COLO668 (cell line): ENCODE results near the gene ZRSR2.

Experiments used
- DNase-seq: peaks from one replicate; lab custom pipeline; 2025; ENCODE audit not compliant: unreplicated experiment; lab: John Stamatoyannopoulos, UW

The ZRSR2 gene

DNA sequence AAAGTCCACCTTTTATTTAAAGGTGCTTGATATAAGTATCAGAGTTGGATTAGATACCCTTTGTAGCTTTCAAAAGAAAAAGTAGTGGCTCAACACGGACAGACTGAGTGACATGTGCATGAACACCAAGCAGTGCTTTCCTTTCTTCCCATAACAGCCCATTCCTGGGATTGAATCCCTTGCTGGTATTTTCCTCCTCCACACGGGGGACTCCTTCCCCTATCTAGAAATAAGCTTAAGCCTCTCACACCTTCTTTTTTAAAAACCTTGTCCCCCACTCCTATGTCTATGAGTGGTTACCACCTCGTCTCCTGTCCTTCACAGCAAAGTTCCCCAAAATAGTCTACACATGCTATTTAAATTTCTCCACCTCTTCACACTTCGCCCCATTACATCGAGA, 59.3 kb downstream of the ZRSR2 start:
- no peak for DNase-seq

DNA sequence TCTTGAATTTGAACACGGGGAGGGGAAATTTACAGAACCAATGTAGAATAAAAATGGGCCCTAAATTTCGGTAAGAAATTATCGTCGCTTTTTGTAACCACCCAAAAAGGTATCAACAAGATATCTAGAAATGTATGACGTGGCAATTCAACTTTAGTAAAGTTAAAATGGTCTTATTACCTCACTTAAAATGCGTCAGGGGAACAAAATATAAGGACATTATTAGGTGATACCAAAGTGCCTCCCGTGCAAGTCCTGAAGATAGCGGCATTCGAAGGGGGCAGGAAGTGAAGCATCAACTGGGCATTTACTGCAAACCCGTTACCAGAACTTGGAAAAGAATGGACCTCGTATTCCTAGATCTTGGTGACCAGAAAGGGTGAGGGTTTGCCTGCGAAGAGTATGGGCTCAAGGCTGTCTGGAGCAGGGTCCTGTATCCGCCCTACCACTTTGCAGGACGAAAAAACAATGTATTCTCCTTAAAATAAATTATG, 63.3 kb downstream of the ZRSR2 start:
- DNase-seq, result no peak

DNA sequence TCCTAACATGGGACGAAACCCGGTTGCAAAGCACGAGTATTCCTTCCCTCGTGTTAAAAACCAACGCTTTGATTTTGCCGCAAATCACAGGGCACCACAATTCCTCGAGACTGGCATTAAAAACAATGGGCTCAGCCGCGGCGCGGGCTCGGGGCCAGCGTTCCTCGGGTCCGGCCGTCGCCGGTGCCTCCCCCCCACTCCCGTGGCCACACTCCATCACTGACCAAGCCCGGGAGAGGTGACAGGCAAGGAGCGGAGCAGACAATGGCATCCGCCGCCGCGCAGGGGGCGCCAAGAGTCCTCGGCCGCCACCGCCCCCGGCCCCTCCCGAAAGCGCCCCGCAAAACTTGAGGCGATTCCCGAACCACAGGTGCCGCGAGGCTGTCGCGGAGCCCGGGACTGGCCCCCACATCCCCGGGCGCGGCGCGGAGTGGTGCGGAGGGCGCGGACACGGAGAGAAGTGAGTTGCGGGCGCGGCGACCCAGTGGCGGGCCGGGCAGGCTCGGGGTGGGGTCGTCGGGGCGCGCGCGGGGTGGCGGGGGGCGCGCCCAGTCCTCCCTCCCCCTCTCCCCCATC, 63.9 kb downstream of the ZRSR2 start:
- peak; percentile 52 for DNase-seq

DNA sequence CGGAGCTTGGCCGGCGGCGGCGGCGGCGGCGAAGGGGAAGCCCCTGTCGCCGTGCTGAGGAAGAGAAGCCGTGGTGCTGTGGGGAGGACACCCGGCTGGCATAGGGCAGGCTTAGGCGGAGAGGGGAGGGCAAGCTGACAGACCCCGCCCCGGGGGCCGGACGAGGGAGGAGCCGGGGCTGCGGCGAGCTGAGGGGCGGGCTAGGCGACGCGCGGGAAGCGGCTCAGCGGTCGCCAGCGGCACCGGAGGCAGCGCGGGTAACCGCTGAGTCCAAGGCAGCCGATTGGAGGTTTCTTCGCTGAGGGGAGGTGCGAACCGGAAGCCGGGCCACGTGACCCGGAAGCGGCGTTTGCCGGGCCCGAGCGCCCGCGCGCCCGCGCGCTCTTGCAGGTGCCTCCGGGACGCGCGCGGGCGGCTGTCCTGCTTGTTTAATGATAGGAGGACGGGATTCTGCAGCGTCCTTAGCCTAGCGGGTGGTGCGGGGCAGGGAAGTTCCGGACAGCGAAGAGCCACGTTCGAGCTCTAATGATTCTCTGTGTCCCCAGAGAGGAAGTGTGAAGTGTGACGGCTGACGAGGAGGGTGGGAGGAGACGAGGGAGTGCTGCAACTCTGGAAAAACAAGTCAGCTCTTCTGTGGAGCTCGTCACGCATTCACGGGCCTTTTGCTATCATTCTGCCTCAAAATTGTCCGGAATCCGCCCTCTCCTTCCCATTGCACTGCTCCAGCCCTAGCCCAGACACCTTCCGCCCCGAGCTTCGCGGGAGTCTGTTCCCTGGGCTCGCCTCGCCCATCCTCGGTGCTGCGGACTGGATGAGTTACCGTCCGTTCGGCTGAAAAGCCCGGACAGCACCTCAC, 64.7 kb downstream of the ZRSR2 start, which contains the start of gene AP1S2:
AP1S2 (minus strand) TSS at position 102 of the 856 bp plus-strand sequence. CDS start 2,289 bp downstream, outside the sequence.
- peak; percentile 96 for DNase-seq

DNA sequence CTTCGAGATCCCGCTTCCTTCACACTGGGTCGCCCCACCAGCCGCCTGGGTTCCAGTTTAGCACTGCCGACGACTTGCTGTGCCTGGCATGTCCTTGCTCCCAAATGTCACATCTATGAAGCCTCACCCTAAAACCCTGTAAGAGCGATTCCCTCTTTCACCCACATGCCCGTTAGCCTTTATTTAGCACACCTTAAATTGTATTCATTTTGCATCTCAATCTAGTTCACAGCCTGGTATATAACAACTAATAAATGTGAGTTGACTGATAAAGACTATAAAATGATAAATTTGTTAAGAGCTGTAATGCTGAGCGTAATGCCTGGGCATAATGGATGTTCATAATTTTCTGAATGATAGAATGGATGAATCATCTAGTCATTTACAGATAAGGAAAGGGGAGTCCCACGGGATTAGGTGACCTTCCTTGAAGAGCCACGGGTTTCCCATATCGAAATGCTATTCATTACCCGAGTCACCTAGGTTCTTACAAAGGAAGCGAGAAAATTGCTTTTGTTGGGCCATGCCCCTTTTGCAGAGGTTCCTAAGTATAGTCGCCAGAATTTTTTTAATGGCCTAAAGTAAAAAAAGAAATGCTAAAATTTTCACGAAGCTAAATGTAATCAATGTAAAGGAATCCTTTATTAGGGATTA, 65.4 kb downstream of the ZRSR2 start:
- peak; percentile 4 for DNase-seq

DNA sequence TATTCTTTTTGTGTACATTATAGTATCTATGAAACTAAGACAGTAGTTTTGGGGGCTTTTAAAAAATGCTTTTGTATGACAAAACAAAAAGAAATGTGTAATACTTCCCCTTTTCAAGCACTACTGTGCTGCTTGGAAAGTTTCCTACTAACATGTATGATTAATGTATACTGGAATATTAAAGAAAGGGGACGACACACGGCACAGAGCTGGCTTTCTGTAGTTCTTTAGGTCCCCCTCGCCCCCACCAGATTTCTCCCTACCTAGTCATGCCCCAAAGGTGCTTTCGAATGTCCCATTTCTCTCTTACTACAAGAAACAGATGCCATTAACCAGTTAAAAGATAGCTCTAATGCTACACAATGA, 65.9 kb downstream of the ZRSR2 start:
- no peak for DNase-seq

DNA sequence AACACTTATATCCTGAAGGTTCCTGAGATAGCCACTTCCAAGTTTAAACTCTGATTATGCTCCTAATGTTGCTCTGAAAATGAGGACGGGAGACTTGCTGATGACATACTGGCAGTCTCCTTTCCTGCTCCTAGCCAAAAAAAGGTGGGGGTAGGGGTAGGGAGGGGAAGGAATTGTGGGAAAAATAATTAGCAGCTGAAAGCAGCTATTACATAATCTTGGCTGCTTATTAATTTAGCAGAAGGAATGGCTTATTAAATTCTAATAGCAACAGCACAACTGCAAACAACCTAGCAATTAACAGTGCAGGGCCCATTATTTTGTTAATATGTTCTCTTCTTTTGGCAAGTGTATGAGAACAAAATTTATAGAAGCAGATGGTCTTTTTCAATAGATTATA, 66.4 kb downstream of the ZRSR2 start:
- DNase-seq, result no peak

DNA sequence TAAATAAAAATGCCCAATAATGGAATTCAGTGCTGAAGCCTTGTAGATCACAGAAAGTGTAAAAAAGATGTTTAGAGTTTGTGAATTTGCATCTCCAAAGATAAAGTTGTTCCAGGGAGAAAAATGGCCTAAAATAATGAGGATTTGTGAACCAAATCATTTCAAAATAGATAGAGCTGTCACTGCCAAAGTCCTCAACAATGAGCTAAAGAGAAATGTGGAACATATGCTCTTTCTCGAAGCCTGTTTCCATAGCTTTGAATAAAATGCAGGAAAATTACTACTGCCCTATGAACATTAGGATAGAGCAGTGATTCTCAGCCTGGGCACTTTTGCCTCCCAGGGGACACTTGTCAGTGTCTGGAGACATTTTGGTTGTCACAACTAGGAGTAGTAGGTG, 67.8 kb downstream of the ZRSR2 start:
- DNase-seq, result no peak

DNA sequence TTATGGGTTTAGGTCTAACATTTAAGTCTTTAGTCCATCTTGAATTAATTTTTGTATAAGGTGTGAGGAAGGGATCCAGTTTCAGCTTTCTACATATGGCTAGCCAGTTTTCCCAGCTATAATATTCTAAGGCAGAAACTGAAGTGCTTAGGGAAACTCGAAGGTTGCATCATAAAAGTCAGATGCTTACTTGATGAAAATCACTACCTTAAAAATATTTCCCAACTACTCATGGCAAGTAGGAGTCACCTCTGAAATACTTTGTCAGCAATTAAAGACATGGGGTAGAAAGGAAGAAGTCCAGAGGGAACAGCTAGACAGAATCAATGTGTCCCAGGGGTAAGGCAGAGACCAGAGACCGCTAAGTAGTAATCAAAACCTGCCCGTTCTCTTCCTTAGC, 70.6 kb downstream of the ZRSR2 start:
- no peak for DNase-seq

DNA sequence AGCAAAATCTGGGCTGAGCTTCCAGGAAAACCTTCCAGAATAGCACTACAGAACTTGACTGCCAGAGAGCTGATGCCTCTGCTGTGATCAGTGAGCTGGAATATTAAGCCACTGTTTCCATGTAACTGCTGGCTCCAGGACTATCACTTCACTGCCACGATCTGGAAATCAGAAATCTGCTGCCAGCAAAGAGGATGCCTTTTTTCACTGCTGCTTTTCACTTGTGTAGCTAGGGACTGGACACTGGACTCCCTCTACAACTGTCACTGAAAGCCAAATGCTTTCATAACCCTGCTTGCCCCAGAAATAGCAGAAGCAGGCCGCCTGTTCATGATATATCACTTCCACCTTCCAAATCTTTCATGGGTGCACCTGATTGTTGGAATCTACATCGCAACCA, 73.7 kb downstream of the ZRSR2 start:
- DNase-seq, result no peak

DNA sequence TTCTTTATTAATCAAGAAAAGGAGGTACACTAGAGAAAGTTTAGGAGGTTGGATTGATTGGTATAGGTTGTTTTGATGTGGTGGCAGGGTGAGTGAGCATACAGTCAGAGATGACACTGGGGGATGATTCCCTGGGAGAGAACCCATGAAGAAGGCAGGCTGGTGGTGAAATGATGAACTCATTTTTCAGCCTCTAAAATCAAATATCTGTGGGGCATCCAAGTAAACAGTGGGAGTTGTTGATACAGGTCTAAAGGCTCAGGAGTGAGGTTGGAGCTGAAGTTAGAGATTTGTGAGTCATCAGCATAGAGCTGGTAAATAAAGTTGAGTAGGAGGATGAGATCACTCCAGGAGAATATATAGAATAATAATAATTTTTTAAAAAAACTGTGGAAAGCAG, 74.3 kb downstream of the ZRSR2 start:
- no peak for DNase-seq

DNA sequence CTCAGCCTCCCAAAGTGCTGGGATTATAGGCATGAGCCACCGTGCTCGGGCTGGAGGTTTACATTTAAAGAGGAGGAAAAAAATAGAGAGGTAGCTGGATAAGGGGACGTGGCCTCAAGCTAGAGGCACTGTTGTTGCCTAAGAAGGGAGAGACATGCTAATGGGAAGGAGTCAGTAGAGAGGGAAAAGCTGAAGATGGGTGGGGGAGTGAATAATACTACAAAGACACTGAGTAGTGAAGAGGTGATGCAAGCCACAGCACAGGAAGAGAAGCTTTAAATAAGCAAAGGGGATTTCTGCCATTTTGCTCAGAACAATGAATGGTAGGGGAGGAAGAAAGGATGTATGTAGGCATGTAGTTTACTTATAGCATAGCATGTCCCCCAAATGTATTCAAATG, 75.9 kb downstream of the ZRSR2 start:
- DNase-seq, result no peak

DNA sequence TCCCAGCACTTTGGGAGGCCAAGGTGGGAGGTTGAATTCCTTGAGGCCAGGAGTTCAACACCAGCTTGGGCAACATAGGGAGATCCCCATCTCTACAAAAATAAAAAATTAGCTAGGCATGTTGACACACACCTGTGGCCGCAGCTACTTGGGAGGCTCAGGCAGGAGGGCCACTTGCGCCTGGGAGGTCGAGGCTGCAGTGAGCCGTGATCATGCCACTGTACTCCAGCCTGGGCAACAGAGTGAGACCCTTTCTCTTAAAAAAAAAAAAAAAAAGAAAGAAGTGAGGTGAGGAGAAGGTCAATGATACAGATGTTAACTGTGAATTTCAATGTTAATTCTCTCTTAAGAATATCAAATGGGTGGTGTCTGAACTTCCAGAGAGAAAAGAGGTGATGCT, 79.4 kb downstream of the ZRSR2 start:
- DNase-seq, result no peak

DNA sequence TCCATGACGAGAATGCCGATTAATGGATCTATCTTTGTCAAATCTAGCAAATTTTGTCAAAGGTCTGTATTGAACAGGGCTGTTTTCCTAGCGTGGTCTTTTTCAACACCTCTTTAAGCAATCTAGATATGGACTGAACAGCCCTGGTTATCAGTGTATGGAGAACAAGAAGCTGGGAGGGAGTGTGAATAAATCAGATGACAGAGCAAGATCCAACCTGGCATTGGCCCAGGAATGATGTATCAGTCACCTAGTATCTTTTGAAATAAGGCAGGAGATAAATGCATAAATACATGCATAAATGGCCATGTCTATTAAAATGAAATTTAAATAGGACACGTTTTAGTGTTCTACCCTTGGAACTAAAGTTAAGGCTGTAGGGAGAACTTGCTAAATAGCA, 80.0 kb downstream of the ZRSR2 start:
- DNase-seq, result no peak
